Suprapubic skin (tissue), 4 donors: ENCODE measurements around the gene CCDC138. TPM values are rescaled to one million over a fixed set of nuclear protein-coding genes. Genes with fewer than 3 reads are reported as not detected.

Experiments
- DNase-seq, 2 donors: peaks; one replicate each; pipeline ENCODE4 v3.0.0-alpha.2; 2019; ENCODE audit warnings: low spot score in 2 of 2
- H3K27ac ChIP-seq: fragments of 200-600 bp; sonication (generic); one replicate; pipeline ENCODE4 v1.5.1; 2019
- H3K27me3 ChIP-seq: fragments of 200-600 bp; sonication (generic); one replicate; pipeline ENCODE4 v1.5.1; 2019
- H3K36me3 ChIP-seq: fragments of 200-600 bp; sonication (generic); one replicate; pipeline ENCODE4 v1.5.1; 2019
- H3K4me1 ChIP-seq: fragments of 200-600 bp; sonication (generic); one replicate; pipeline ENCODE4 v1.5.1; 2019
- H3K4me3 ChIP-seq: fragments of 200-600 bp; sonication (generic); one replicate; pipeline ENCODE4 v1.5.1; 2019; ENCODE audit warnings: mild to moderate bottlenecking
- H3K9me3 ChIP-seq: fragments of 200-600 bp; sonication (generic); one replicate; pipeline ENCODE4 v1.5.1; 2019
- EP300 ChIP-seq: sonication (generic); formaldehyde crosslinking; IDR thresholded peaks from one replicate; pipeline ENCODE4 v1.6.1; 2017; ENCODE audit warnings: antibody characterized with exemption
- POLR2A ChIP-seq, 2 donors: fragments of 450-650 bp; IDR thresholded peaks; one replicate each; pipeline ENCODE4 v1.6.1; 2017; ENCODE audit warnings: antibody characterized with exemption in 2 of 2, mild to moderate bottlenecking in 2 of 2, moderate library complexity in 2 of 2
- POLR2AphosphoS5 ChIP-seq, 3 donors: sonication (generic); formaldehyde crosslinking; IDR thresholded peaks; one replicate each; pipeline ENCODE4 v1.6.1; 2017; ENCODE audit warnings: antibody characterized with exemption in 3 of 3
- WGBS: methylation state at CpG from one replicate; pipeline ENCODE4 v1.1.5; 2018; 5-methylcytosine and 5-hydroxymethylcytosine counted together
- total RNA-seq, 4 donors: library from RNA; depleted of rRNA; stranded (reverse); fragments of >200 nt; gene quantifications; one replicate each; pipeline ENCODE4 v1.1.0, GENCODE V29; 2016
- TF ChIP-seq, protein P1 (sequence below), 2 donors: fragments of 200-600 bp in 1 of 2; fragments of 450-650 bp in 1 of 2; sonication (generic) in 1 of 2; IDR thresholded peaks; one replicate each; pipeline ENCODE4 v1.5.1; 2016 to 2019; ENCODE audit warnings: antibody characterized with exemption in 2 of 2, mild to moderate bottlenecking in 1 of 2, moderate library complexity in 1 of 2

The CCDC138 gene
- total RNA-seq, 4 donors from 2014 or later = 1.4 to 9.3 (median 4.9) TPM

DNA sequence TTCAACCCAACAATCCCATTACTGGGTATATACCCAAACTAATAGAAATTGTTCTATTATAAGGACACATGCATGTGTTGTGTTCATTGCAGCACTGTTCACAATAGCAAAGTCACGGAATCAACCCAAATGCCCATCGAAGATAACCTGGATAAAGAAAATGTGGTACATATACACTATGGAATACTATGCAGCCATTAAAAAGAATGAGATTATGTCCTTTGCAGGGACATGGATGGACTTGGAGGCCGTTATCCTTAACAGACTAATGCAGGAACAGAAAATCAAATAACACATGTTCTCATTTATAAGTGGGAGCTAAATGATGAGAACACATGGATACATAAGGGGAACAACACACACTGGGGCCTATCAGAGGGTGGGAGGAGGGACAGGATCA, 65.8 kb downstream of the CCDC138 start:
- Histone ChIP-seq H3K4me1 (no peaks in the 10 kb centered on the region), H3K4me3 (no peak overlapping the region), H3K36me3 (peaks cover 11% of the 10 kb centered on the region), H3K27me3 (no peaks in the 10 kb centered on the region), H3K27ac (no peak overlapping the region), H3K9me3 (no peaks in the 10 kb centered on the region)
- DNase-seq = no peak
- 97% methylated on average over 3 of the region's 3 CpGs for WGBS
- TF ChIP-seq POLR2A (IDR thresholded peaks at IDR 0.05) (no peak), POLR2AphosphoS5 (IDR thresholded peaks at IDR 0.05) (no peak), EP300 (no peak)
- TF ChIP-seq, protein P1, sequence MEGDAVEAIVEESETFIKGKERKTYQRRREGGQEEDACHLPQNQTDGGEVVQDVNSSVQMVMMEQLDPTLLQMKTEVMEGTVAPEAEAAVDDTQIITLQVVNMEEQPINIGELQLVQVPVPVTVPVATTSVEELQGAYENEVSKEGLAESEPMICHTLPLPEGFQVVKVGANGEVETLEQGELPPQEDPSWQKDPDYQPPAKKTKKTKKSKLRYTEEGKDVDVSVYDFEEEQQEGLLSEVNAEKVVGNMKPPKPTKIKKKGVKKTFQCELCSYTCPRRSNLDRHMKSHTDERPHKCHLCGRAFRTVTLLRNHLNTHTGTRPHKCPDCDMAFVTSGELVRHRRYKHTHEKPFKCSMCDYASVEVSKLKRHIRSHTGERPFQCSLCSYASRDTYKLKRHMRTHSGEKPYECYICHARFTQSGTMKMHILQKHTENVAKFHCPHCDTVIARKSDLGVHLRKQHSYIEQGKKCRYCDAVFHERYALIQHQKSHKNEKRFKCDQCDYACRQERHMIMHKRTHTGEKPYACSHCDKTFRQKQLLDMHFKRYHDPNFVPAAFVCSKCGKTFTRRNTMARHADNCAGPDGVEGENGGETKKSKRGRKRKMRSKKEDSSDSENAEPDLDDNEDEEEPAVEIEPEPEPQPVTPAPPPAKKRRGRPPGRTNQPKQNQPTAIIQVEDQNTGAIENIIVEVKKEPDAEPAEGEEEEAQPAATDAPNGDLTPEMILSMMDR (IDR thresholded peaks at IDR 0.05) = no peak

DNA sequence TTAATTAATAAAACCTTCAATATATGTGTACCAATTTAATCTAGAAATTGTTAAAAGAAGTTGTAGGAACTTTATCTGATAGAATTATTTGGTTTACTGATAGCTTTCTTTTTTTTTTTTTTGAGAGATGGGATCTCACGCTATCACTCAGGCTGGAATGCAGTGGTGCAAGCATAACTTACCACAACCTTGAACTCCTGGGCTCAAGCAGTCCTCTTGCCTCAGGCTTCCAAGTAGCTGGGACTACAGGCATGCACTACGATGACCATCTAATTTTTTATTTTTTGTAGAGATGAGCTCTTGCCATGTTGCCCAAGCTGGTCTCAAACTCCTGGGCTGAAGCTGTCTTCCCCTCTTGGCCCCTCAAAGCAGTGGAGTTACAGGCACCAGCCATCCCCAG, 66.8 kb downstream of the CCDC138 start:
- H3K27ac ChIP-seq = no peak overlapping the region
- H3K9me3 ChIP-seq = no peaks in the 10 kb centered on the region
- TF ChIP-seq, protein P1 (IDR thresholded peaks at IDR 0.05) = no peak
- no peak for TF ChIP-seq POLR2AphosphoS5 (IDR thresholded peaks at IDR 0.05)
- TF ChIP-seq POLR2A (IDR thresholded peaks at IDR 0.05) = no peak
- TF ChIP-seq EP300 = no peak
- DNase-seq = no peak
- H3K4me3 ChIP-seq = no peak overlapping the region
- no peaks in the 10 kb centered on the region for H3K4me1 ChIP-seq
- H3K27me3 ChIP-seq = no peaks in the 10 kb centered on the region
- H3K36me3 ChIP-seq = peaks cover 11% of the 10 kb centered on the region
- 87% methylated on average over 2 of the region's 2 CpGs for WGBS

DNA sequence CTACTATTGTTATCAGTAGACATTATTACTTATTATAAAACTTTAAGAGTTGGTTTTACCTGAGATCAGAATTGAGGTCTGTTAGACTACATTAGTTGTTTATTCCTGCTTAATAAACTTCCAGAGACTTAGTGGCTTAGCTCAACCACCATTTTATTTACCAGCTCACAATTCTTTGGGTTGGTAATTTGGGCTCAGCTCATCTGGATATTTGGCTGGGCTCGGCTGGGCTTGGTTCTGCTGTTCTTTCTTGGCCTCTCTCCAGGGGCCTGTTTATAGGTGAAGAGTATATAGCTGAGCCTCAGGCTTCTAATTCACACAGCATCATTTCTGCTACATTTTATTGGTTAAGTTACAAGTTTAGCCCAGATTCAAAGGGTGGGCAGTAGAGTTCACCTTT, 67.9 kb downstream of the CCDC138 start:
- H3K27me3 ChIP-seq = no peaks in the 10 kb centered on the region
- 55% methylated on average over 1 of the region's 1 CpG for WGBS
- TF ChIP-seq POLR2AphosphoS5 (IDR thresholded peaks at IDR 0.05) (no peak), EP300 (no peak)

DNA sequence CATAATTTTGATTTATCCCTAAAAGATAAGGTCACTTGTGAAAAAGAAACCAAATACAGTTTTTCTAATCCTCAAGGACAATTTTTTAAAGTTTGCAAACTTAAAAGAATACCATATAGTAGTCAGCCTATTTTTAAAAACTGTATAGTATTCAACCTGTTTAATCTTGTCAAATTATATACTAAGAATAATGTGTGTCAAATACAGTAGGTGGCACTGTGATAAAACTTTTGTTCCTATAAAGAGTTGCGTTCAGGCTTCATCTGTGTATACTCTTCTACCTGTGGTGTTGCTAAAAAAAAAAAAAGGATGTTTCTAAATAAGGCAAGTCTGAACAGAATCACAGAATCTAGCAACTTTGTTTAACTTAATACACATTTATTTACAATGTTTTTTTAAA, 68.6 kb downstream of the CCDC138 start:
- no peak overlapping the region for H3K27ac ChIP-seq
- TF ChIP-seq POLR2AphosphoS5 (IDR thresholded peaks at IDR 0.05) (no peak), EP300 (no peak), POLR2A (IDR thresholded peaks at IDR 0.05) (no peak)
- TF ChIP-seq, protein P1 (IDR thresholded peaks at IDR 0.05) = no peak
- no peaks in the 10 kb centered on the region for H3K4me1 ChIP-seq
- H3K36me3 ChIP-seq = peaks cover 11% of the 10 kb centered on the region
- DNase-seq = no peak
- 34% methylated on average over 1 of the region's 1 CpG for WGBS
- H3K27me3 ChIP-seq = no peaks in the 10 kb centered on the region
- no peak overlapping the region for H3K4me3 ChIP-seq
- H3K9me3 ChIP-seq = no peaks in the 10 kb centered on the region

More for the DNA sequence above, 67.9 kb downstream of the CCDC138 start:
- H3K4me1 ChIP-seq = no peaks in the 10 kb centered on the region
- H3K4me3 ChIP-seq = no peak overlapping the region
- no peaks in the 10 kb centered on the region for H3K9me3 ChIP-seq
- peaks cover 11% of the 10 kb centered on the region for H3K36me3 ChIP-seq
- DNase-seq = no peak
- H3K27ac ChIP-seq = no peak overlapping the region

DNA sequence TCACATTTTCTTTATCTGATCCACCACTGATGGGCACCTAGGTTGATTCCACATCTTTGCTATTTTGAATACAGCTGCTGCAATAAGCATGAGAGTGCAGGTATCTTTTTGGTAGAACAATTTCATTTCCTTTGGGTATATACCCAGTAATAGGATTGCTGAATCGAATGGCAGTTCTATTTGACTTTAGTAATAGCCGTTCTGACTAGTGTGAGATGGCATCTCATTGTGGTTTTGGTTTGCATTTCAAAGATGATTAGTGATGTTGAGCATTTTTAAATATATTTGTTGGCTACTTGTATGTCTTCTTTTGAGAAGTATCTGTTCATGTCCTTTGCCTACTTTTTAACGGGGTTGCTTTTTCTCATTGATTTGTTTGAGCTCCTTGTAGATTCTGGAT, 72.3 kb downstream of the CCDC138 start:
- Histone ChIP-seq H3K36me3 (no peaks in the 10 kb centered on the region), H3K4me1 (no peaks in the 10 kb centered on the region), H3K27me3 (no peaks in the 10 kb centered on the region), H3K27ac (no peak overlapping the region), H3K4me3 (no peak overlapping the region), H3K9me3 (no peaks in the 10 kb centered on the region)
- WGBS = 77% methylated on average over 3 of the region's 3 CpGs
- TF ChIP-seq EP300 (no peak), POLR2AphosphoS5 (IDR thresholded peaks at IDR 0.05) (no peak), POLR2A (IDR thresholded peaks at IDR 0.05) (no peak)
- TF ChIP-seq, protein P1 (IDR thresholded peaks at IDR 0.05) = no peak
- DNase-seq = no peak

DNA sequence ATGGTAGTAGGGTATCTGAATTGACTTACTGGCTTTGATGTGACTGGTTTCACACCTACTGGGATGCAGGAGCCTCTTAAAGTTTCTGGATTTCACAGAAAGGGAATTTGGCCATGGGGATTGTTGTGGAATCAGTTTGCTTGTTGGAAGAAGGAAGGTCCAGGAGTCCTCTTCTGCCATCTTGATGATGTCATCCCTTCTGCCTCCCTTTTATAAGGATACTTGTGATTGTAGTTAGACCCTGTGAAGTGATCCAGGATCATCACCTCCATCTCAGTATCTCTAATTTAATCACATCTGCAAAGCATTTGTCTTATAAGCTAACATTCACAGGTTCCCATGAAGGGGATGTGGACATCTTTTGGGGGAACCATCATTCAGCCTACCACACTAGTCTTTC, 79.5 kb downstream of the CCDC138 start:
- no peak overlapping the region for H3K4me3 ChIP-seq
- DNase-seq = no peak
- H3K27ac ChIP-seq = no peak overlapping the region
- no peaks in the 10 kb centered on the region for H3K9me3 ChIP-seq
- TF ChIP-seq, protein P1 (IDR thresholded peaks at IDR 0.05) = no peak
- TF ChIP-seq POLR2AphosphoS5 (IDR thresholded peaks at IDR 0.05) (no peak), EP300 (no peak), POLR2A (IDR thresholded peaks at IDR 0.05) (no peak)
- H3K4me1 ChIP-seq = no peaks in the 10 kb centered on the region
- H3K36me3 ChIP-seq = peaks cover 5% of the 10 kb centered on the region
- no peaks in the 10 kb centered on the region for H3K27me3 ChIP-seq
